Osteoblast (primary cell): ENCODE measurements around the gene SASH3. TPM values are rescaled to one million over a fixed set of nuclear protein-coding genes. Genes with fewer than 3 reads are reported as not detected.
A peak's percentile ranks its signal among the peaks of the same experiment; 100 is the strongest.

Experiments used
- DNase-seq: peaks from one replicate; pipeline ENCODE4 v3.0.0; 2011; ENCODE audit warnings: low spot score, mixed read lengths; ENCODE audit not compliant: insufficient read length; ENCODE audit errors: missing footprints
- H2AFZ ChIP-seq: 2 replicates; pipeline ENCODE4 v1.6.0; 2011; ENCODE audit warnings: mild to moderate bottlenecking, low read length
- H3K27ac ChIP-seq: 2 replicates; pipeline ENCODE4 v1.5.1; 2011; ENCODE audit warnings: mild to moderate bottlenecking, low read depth, low read length, moderate library complexity
- H3K27me3 ChIP-seq: 2 replicates; pipeline ENCODE4 v1.6.0; 2012; ENCODE audit warnings: mild to moderate bottlenecking, control low read depth, inconsistent platforms, low read length, moderate library complexity; ENCODE audit not compliant: insufficient read depth
- H3K36me3 ChIP-seq: 2 replicates; pipeline ENCODE4 v1.5.1; 2011; ENCODE audit warnings: mild to moderate bottlenecking, low read length, control low read depth, moderate library complexity; ENCODE audit not compliant: insufficient read depth
- H3K4me1 ChIP-seq: 2 replicates; pipeline ENCODE4 v1.5.1; 2011; ENCODE audit warnings: mild to moderate bottlenecking, low read length, control low read depth, moderate library complexity; ENCODE audit not compliant: insufficient read depth
- H3K4me2 ChIP-seq: 2 replicates; pipeline ENCODE4 v1.6.0; 2011; ENCODE audit warnings: mild to moderate bottlenecking, low read length; ENCODE audit not compliant: insufficient read depth
- H3K4me3 ChIP-seq: fragments of 200-600 bp; sonication (generic); 3 replicates; pipeline ENCODE4 v1.5.1; 2012; ENCODE audit warnings: mild to moderate bottlenecking, low read length, inconsistent platforms; ENCODE audit not compliant: insufficient read depth
- H3K79me2 ChIP-seq: 2 replicates; pipeline ENCODE4 v1.6.0; 2012; ENCODE audit warnings: mild to moderate bottlenecking, low read length, control low read depth, inconsistent platforms; ENCODE audit not compliant: insufficient read depth
- H3K9me3 ChIP-seq: 2 replicates; pipeline ENCODE4 v1.5.1; 2011; ENCODE audit warnings: low read depth, low read length, control low read depth
- H4K20me1 ChIP-seq: 2 replicates; pipeline ENCODE4 v1.6.0; 2012; ENCODE audit warnings: mild to moderate bottlenecking, low read length, control low read depth; ENCODE audit not compliant: insufficient read depth
- total RNA-seq: library from RNA; depleted of rRNA; stranded (reverse); fragments of >200 nt; gene quantifications from 2 replicates; pipeline ENCODE4 v1.2.3, GENCODE V29; 2012
- TF ChIP-seq, protein P1 (sequence below): IDR thresholded peaks from 2 replicates; pipeline ENCODE4 v1.5.1; 2011; ENCODE audit warnings: mild to moderate bottlenecking, low read depth, low read length, moderate library complexity; ENCODE audit errors: extremely low read depth

SASH3 gene
- total RNA-seq, 1 donor, result not detected

DNA sequence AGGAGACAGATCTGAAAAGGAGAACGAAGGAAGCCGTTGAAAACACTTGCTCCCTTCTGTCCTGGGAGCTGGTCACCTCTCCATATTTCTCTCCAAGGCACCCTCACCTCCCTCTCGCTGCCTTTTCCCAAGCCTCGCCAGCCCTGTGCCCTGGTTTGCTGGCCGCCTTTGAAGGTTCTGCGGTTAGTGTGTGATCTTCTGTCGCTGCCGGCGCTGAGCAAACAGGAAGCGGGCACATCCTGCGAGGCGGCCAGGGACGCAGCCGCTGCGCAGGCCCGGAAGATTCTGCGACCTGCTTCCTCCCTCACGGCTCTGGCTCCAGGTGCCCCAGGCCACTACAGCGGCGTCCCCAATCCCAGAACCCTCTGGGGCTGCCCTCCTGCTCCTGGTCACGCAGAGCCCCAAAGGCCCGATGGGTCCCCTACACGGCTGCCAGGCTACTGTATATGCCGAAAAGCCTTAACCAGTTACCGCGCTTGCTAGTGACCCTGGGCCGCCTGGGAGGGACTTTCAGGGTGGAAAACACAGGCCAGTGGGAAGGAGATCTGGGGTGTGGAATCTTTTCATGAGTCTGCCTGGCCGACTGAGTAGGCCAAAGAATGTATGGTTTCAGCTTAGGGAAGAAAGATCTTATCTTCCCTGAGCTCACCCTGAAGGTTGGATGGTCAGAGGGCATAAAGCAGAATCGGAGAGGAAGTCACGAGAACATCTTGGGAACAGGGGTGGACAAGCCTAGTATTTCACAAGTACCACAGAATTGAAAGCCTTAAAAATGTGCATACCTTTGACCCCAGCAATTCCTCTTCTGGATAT lies 2.3 kb upstream of the SASH3 start:
- no peaks in the 10 kb centered on the region for H3K4me1 ChIP-seq
- peak overlapping the region; percentile 56 for H2AFZ ChIP-seq
- no peaks in the 10 kb centered on the region for H4K20me1 ChIP-seq
- H3K27ac ChIP-seq, result no peak overlapping the region
- H3K4me2 ChIP-seq, result no peak overlapping the region
- no peaks in the 10 kb centered on the region for H3K9me3 ChIP-seq
- no peak overlapping the region for H3K4me3 ChIP-seq
- DNase-seq, result peak; percentile 37
- TF ChIP-seq, protein P1, sequence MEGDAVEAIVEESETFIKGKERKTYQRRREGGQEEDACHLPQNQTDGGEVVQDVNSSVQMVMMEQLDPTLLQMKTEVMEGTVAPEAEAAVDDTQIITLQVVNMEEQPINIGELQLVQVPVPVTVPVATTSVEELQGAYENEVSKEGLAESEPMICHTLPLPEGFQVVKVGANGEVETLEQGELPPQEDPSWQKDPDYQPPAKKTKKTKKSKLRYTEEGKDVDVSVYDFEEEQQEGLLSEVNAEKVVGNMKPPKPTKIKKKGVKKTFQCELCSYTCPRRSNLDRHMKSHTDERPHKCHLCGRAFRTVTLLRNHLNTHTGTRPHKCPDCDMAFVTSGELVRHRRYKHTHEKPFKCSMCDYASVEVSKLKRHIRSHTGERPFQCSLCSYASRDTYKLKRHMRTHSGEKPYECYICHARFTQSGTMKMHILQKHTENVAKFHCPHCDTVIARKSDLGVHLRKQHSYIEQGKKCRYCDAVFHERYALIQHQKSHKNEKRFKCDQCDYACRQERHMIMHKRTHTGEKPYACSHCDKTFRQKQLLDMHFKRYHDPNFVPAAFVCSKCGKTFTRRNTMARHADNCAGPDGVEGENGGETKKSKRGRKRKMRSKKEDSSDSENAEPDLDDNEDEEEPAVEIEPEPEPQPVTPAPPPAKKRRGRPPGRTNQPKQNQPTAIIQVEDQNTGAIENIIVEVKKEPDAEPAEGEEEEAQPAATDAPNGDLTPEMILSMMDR, result no peak
- no peaks in the 10 kb centered on the region for H3K27me3 ChIP-seq
- H3K36me3 ChIP-seq, result no peaks in the 10 kb centered on the region
- no peaks in the 10 kb centered on the region for H3K79me2 ChIP-seq

DNA sequence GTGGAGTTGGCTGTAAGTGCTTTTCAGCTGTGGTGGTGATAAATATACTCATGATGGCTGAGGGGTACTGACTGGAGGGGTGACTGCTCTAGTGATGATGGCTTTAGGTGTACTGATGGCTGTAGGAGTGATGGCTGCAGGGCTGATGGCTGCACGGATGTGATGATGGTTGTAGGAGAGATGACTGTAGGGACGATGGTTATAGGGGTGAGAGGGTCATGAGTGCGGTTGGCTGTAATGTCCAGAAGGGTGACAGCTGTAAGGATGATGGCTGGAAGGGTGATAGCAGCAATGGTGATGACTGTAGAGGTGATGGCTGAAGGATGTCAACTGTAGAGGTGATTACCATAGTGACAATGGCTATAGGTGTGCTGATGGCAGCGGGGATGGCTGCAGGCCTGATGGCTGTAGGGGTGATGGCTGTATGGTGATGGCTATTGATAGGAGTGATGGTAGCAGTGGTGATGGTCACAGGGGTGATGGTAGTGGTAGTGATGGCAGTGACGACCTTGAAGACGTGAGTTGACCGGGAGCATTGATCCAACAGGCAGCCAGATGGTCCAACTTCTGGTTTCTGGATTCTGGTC lies 570 bp upstream of the SASH3 start:
- H2AFZ ChIP-seq, result no peak overlapping the region
- no peaks in the 10 kb centered on the region for H4K20me1 ChIP-seq
- no peak overlapping the region for H3K4me2 ChIP-seq
- TF ChIP-seq, protein P1, result no peak
- H3K4me3 ChIP-seq, result no peak overlapping the region
- H3K4me1 ChIP-seq, result no peaks in the 10 kb centered on the region
- H3K27ac ChIP-seq, result no peak overlapping the region
- no peaks in the 10 kb centered on the region for H3K79me2 ChIP-seq
- no peaks in the 10 kb centered on the region for H3K27me3 ChIP-seq
- peak; percentile 37 for DNase-seq
- no peaks in the 10 kb centered on the region for H3K36me3 ChIP-seq
- no peaks in the 10 kb centered on the region for H3K9me3 ChIP-seq

DNA sequence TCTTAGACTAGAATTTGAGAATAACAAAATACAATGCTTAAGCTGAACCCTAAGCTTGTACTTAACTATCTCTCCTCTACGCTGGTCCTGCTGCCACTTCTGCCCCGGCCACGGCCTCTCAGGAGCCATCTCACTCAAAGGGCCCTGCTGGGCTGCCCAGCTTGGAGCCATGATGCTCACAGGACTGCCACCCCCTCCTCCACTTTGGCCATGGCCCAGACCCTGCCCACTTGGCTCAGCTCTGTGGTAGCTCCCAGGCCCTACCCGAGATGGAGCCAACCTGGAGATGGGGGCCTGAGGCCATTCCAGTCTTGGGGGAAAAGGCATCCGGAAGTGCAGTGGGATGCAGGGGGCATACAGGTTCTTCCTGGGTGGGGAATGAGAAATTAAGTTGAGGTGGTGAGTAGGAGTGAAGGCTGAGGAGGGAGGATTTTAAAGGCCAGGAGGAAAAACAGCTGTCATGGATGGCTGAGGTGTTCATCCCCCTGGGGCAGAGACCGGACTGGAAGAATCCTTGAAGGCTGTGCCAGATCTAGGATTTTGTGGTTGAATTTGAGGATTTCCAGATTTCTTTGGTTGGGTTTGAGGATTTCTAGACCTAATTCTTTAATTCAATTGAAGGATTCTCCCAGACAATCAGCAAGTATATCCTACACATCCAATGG lies 824 bp downstream of the SASH3 start:
- H3K27me3 ChIP-seq, result no peaks in the 10 kb centered on the region
- no peaks in the 10 kb centered on the region for H3K36me3 ChIP-seq
- H3K9me3 ChIP-seq, result no peaks in the 10 kb centered on the region
- no peaks in the 10 kb centered on the region for H4K20me1 ChIP-seq
- no peak overlapping the region for H3K27ac ChIP-seq
- H3K4me3 ChIP-seq, result no peak overlapping the region
- no peak overlapping the region for H3K4me2 ChIP-seq
- H3K4me1 ChIP-seq, result no peaks in the 10 kb centered on the region
- peak; percentile 72 for DNase-seq
- TF ChIP-seq, protein P1, result no peak
- no peak overlapping the region for H2AFZ ChIP-seq
- no peaks in the 10 kb centered on the region for H3K79me2 ChIP-seq

DNA sequence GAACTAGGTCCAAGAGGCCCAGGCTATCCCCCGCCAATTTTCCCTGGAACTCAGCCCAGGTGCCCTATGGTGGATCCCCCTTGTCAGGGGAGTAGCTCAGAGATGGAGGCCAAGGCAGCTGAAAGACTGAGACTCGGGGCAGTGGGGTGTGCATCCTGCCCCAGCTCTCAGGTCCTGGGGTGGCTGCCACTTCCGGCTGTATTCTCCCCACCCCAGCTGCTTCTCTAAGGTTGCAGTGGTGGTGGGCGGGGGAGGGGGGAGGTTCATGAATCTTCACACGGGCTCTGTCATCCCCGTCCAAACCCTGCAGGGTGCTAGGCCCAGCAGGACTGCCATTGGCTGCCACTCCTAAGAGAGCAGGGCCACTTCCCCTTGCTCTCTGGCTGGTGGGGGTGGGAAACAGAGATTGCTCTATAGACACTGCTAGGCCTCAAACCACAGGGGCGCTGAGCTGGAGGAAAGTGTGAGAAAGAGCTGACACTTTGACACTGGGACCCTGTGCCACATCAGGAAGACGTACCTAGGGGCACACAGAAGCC lies 1.5 kb downstream of the SASH3 start:
- Histone ChIP-seq H3K4me1 (no peaks in the 10 kb centered on the region), H3K4me2 (no peak overlapping the region), H3K27ac (no peak overlapping the region), H3K79me2 (no peaks in the 10 kb centered on the region), H2AFZ (no peak overlapping the region), H3K27me3 (no peaks in the 10 kb centered on the region), H3K9me3 (no peaks in the 10 kb centered on the region), H3K36me3 (no peaks in the 10 kb centered on the region), H3K4me3 (no peak overlapping the region), H4K20me1 (no peaks in the 10 kb centered on the region)
- TF ChIP-seq, protein P1, result no peak
- DNase-seq, result peak; percentile 23
